H9 (cell line): Measurements from ENCODE around the gene ROR1. TPM values are rescaled to one million over a fixed set of nuclear protein-coding genes. Genes with fewer than 3 reads are reported as not detected.

Experiments used
- DNase-seq: peaks from one replicate; pipeline ENCODE4 v3.0.0-alpha.2; 2017
- H2AFZ ChIP-seq: one replicate; pipeline ENCODE4 v1.6.1; 2013; ENCODE audit warnings: mild to moderate bottlenecking, low read length, control low read depth, moderate library complexity
- H2AK5ac ChIP-seq: 2 replicates; pipeline ENCODE4 v1.6.1; 2013; ENCODE audit warnings: low read length, control low read depth, mixed read lengths; ENCODE audit not compliant: insufficient read length
- H2BK120ac ChIP-seq: one replicate; pipeline ENCODE4 v1.6.1; 2013; ENCODE audit warnings: low read depth, mild to moderate bottlenecking, low read length, control low read depth, inconsistent platforms; ENCODE audit not compliant: poor library complexity, severe bottlenecking
- H2BK12ac ChIP-seq: 2 replicates; pipeline ENCODE4 v1.6.1; 2013; ENCODE audit warnings: low read length, control low read depth, mixed read lengths, low read depth; ENCODE audit not compliant: insufficient read length
- H2BK15ac ChIP-seq: 2 replicates; pipeline ENCODE4 v1.6.1; 2013; ENCODE audit warnings: low read depth, low read length, control low read depth
- H2BK20ac ChIP-seq: one replicate; pipeline ENCODE4 v1.6.1; 2013; ENCODE audit warnings: low read depth, mild to moderate bottlenecking, low read length, control low read depth, inconsistent platforms; ENCODE audit not compliant: poor library complexity, severe bottlenecking
- H2BK5ac ChIP-seq: 2 replicates; pipeline ENCODE4 v1.6.1; 2013; ENCODE audit warnings: low read length, control low read depth, mixed read lengths; ENCODE audit not compliant: insufficient read length
- H3K14ac ChIP-seq: 2 replicates; pipeline ENCODE4 v1.6.1; 2013; ENCODE audit warnings: low read length, control low read depth; ENCODE audit not compliant: insufficient read depth
- H3K18ac ChIP-seq: 2 replicates; pipeline ENCODE4 v1.6.1; 2013; ENCODE audit warnings: low read depth, mild to moderate bottlenecking, mixed read lengths, low read length, control low read depth; ENCODE audit not compliant: insufficient read length
- H3K23ac ChIP-seq: 2 replicates; pipeline ENCODE4 v1.6.1; 2013; ENCODE audit warnings: low read length, control low read depth, mixed read lengths, low read depth; ENCODE audit not compliant: insufficient read length
- H3K23me2 ChIP-seq: 2 replicates; pipeline ENCODE4 v1.6.1; 2013; ENCODE audit warnings: low read depth, mild to moderate bottlenecking, mixed read lengths, low read length, control low read depth; ENCODE audit not compliant: insufficient read length, poor library complexity, severe bottlenecking
- H3K27ac ChIP-seq: 2 replicates; pipeline ENCODE4 v1.5.1; 2013; ENCODE audit warnings: low read length, control low read depth, mixed read lengths, low read depth; ENCODE audit not compliant: insufficient read length
- H3K27me3 ChIP-seq: 2 replicates; pipeline ENCODE4 v1.6.1; 2013; ENCODE audit warnings: low read length, control low read depth, inconsistent platforms; ENCODE audit not compliant: insufficient read depth
- H3K4ac ChIP-seq: 2 replicates; pipeline ENCODE4 v1.6.1; 2013; ENCODE audit warnings: low read depth, mild to moderate bottlenecking, control low read depth, inconsistent platforms, low read length, moderate library complexity
- H3K4me1 ChIP-seq: 2 replicates; pipeline ENCODE4 v1.6.1; 2013; ENCODE audit warnings: low read length, control low read depth, inconsistent platforms; ENCODE audit not compliant: insufficient read depth
- H3K4me2 ChIP-seq: 2 replicates; pipeline ENCODE4 v1.6.1; 2013; ENCODE audit warnings: low read length, control low read depth, mixed read lengths; ENCODE audit not compliant: insufficient read length, insufficient read depth
- H3K56ac ChIP-seq: 2 replicates; pipeline ENCODE4 v1.6.1; 2013; ENCODE audit warnings: low read depth, mild to moderate bottlenecking, mixed read lengths, low read length, control low read depth; ENCODE audit not compliant: insufficient read length
- H3K79me1 ChIP-seq: 2 replicates; pipeline ENCODE4 v1.6.1; 2013; ENCODE audit warnings: low read depth, mild to moderate bottlenecking, moderate library complexity, low read length, control low read depth, inconsistent platforms; ENCODE audit not compliant: insufficient read depth, poor library complexity, severe bottlenecking
- H3K79me2 ChIP-seq: 2 replicates; pipeline ENCODE4 v1.6.1; 2013; ENCODE audit warnings: low read length, control low read depth, inconsistent platforms; ENCODE audit not compliant: insufficient read depth
- H3K9ac ChIP-seq: 2 replicates; pipeline ENCODE4 v1.6.1; 2013; ENCODE audit warnings: low read length, control low read depth, mixed read lengths; ENCODE audit not compliant: insufficient read length; ENCODE audit errors: extremely low read depth
- H3K9me3 ChIP-seq: one replicate; pipeline ENCODE4 v1.6.1; 2013; ENCODE audit warnings: low read depth, low read length, inconsistent platforms; ENCODE audit not compliant: control insufficient read depth
- H3T11ph ChIP-seq: one replicate; pipeline ENCODE4 v1.6.1; 2013; ENCODE audit warnings: mild to moderate bottlenecking, low read length, control low read depth, inconsistent platforms
- H4K20me1 ChIP-seq: one replicate; pipeline ENCODE4 v1.6.1; 2013; ENCODE audit not compliant: control insufficient read depth, insufficient read length, insufficient read depth
- H4K5ac ChIP-seq: 2 replicates; pipeline ENCODE4 v1.6.1; 2013; ENCODE audit warnings: low read depth, mild to moderate bottlenecking, mixed read lengths, low read length, control low read depth; ENCODE audit not compliant: insufficient read length
- H4K8ac ChIP-seq: replicated peaks from 2 replicates; pipeline ENCODE4 v1.6.1; 2013; ENCODE audit warnings: low read length, control low read depth, mixed read lengths, low read depth; ENCODE audit not compliant: insufficient read length
- H4K91ac ChIP-seq: 2 replicates; pipeline ENCODE4 v1.6.1; 2013; ENCODE audit warnings: low read depth, mild to moderate bottlenecking, moderate library complexity, mixed read lengths, low read length, control low read depth; ENCODE audit not compliant: insufficient read length
- H3K27ac Mint-ChIP-seq, 3 experiments: 2 replicates in 2 of 3; 3 replicates in 1 of 3; pipeline ENCODE4 v1.8.0; 2020 to 2021; ENCODE audit warnings: mixed read lengths in 3 of 3, mild to moderate bottlenecking in 1 of 3, moderate library complexity in 1 of 3
- H3K27me3 Mint-ChIP-seq: 2 replicates; pipeline ENCODE4 v1.8.0; 2021; ENCODE audit warnings: low read depth, mild to moderate bottlenecking, moderate library complexity, mixed read lengths
- H3K36me3 Mint-ChIP-seq, 3 experiments: 2 replicates in 2 of 3; 3 replicates in 1 of 3; pipeline ENCODE4 v1.8.0; 2020 to 2021; ENCODE audit warnings: low read depth in 3 of 3, mixed read lengths in 3 of 3; ENCODE audit not compliant: insufficient read depth in 1 of 3
- H3K4me1 Mint-ChIP-seq, 2 experiments: 2 replicates each; pipeline ENCODE4 v1.8.0; 2020; ENCODE audit warnings: mixed read lengths in 2 of 2
- H3K4me3 Mint-ChIP-seq, 2 experiments: 2 replicates in 1 of 2; 3 replicates in 1 of 2; pipeline ENCODE4 v1.8.0; 2020 to 2021; ENCODE audit warnings: mild to moderate bottlenecking in 2 of 2, mixed read lengths in 2 of 2, moderate library complexity in 1 of 2
- H3K9me3 Mint-ChIP-seq, 2 experiments: 2 replicates in 1 of 2; 3 replicates in 1 of 2; pipeline ENCODE4 v1.8.0; 2020; ENCODE audit warnings: mild to moderate bottlenecking in 2 of 2, mixed read lengths in 2 of 2, moderate library complexity in 1 of 2
- CTCF ChIP-seq: fragments of 200-600 bp; sonication (generic); conservative IDR thresholded peaks from 3 replicates; pipeline ENCODE4 v1.8.0; 2021; ENCODE audit warnings: antibody characterized with exemption, mild to moderate bottlenecking
- WGBS: extraction: QIAGEN DNeasy Blood & Tissue Kit; methylation state at CpG from one replicate; pipeline ENCODE4 v1.1.7; 2013; ENCODE audit warnings: missing lambda C conversion rate, low lambda C conversion rate, mixed read lengths; ENCODE audit not compliant: insufficient read length; ENCODE audit errors: extremely low coverage; 5-methylcytosine and 5-hydroxymethylcytosine counted together
- total RNA-seq: library from RNA; stranded (reverse); gene quantifications from 2 replicates; pipeline ENCODE4 v1.2.1, GENCODE V29; 2021

ROR1 gene
- total RNA-seq, 1 experiment from 2014 or later, result 75.9 TPM

DNA sequence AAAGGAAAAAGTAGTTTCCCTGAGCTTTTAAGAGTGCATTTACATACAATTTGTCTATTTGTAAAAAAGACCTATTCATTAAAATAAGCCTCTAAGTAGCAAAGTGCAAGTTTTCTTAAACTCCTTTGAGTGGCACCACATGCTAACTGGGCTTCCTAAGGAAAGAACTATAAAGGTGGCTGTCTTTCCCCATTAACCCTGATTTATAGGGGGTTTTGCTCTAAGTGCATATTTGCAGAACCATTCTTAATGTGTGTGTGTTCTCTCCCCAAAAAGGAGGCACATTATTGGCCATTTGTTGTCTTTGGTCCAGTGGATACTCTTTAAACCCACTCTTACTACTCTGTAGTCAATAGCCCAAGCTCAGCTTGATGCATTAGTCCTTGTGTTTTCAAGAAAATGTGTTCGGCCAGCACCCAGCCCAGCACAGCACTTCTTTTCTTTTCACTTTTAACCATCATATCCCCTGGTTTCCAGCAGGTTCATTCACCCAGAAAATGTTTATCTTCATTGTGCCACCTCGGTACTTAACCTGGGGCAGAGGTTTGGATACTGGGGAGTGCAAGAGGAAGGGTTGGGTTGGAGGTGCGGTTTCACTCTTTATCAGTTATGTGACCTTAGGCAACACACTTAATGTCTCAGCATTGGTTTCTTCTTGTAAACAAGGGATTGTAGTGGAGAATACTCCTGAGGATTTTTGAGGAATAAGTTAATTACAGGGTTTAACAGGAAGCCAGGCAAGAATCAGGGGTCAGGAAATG lies 267.7 kb downstream of the ROR1 start:
- H3K4me1 ChIP-seq, result peaks cover 16% of the 10 kb centered on the region
- no peak overlapping the region for H3K4me3 Mint-ChIP-seq
- no peaks in the 10 kb centered on the region for H4K20me1 ChIP-seq

More for the DNA sequence above, 267.7 kb downstream of the ROR1 start:
- no peak overlapping the region for H3T11ph ChIP-seq
- no peak for DNase-seq
- H3K36me3 Mint-ChIP-seq, result peaks cover 2 to 6% (median 3%) of the 10 kb centered on the region in 3 experiments; a peak in 5 of 7 replicates
- no peak overlapping the region for H3K4me2 ChIP-seq
- H3K27ac ChIP-seq, result no peak overlapping the region
- H3K14ac ChIP-seq, result no peak overlapping the region
- H2BK20ac ChIP-seq, result no peak overlapping the region
- no peak overlapping the region for H3K56ac ChIP-seq
- no peaks in the 10 kb centered on the region for H3K9me3 ChIP-seq
- no peaks in the 10 kb centered on the region for H3K27me3 Mint-ChIP-seq
- peaks cover 52 to 73% of the 10 kb centered on the region in 2 experiments for H3K4me1 Mint-ChIP-seq
- H3K27me3 ChIP-seq, result no peaks in the 10 kb centered on the region
- no peak overlapping the region for H2AFZ ChIP-seq
- peaks cover 3% of the 10 kb centered on the region; the same call in 1 of the 2 replicates for H3K79me2 ChIP-seq
- H3K23ac ChIP-seq, result no peak overlapping the region
- H4K8ac ChIP-seq, result no peak overlapping the region
- no peak overlapping the region for H3K4ac ChIP-seq
- no peaks in the 10 kb centered on the region for H3K9me3 Mint-ChIP-seq
- TF ChIP-seq CTCF, result no peak
- WGBS, result no CpG with 5 or more reads among the region's 3 CpGs
- no peak overlapping the region for H3K18ac ChIP-seq
- no peak overlapping the region for H2BK120ac ChIP-seq
- no peak overlapping the region for H4K91ac ChIP-seq
- H4K5ac ChIP-seq, result no peak overlapping the region
- H2AK5ac ChIP-seq, result no peak overlapping the region
- H2BK12ac ChIP-seq, result no peak overlapping the region
- H2BK15ac ChIP-seq, result no peak overlapping the region
- H3K23me2 ChIP-seq, result no peaks in the 10 kb centered on the region
- no peak overlapping the region for H3K9ac ChIP-seq
- no peaks in the 10 kb centered on the region for H3K79me1 ChIP-seq
- H2BK5ac ChIP-seq, result no peak overlapping the region
- peak overlapping the region in 1 of 3 experiments; percentile 52; a peak in 1 of 7 replicates for H3K27ac Mint-ChIP-seq
